Naive thymus-derived CD4-positive, alpha-beta T cell (primary cell): ENCODE results near the gene WDR20. TPM values are rescaled to one million over a fixed set of nuclear protein-coding genes. Genes with fewer than 3 reads are reported as not detected.

ENCODE experiments used
- ATAC-seq: fragments of 150-1000 bp; cut with Tn5 transposase; 2 replicates; pipeline ENCODE4 v1.10.0; 2021; ENCODE audit warnings: mild to moderate bottlenecking, moderate library complexity
- CTCF ChIA-PET: fragments of 350-600 bp; sonication (Branson Sonifier 250); formaldehyde crosslinking; loops from one replicate; lab custom pipeline; 2021; ENCODE audit warnings: antibody characterized with exemption; lab: Charles Lee
- POLR2A ChIA-PET: fragments of 350-600 bp; sonication (Branson Sonifier 250); formaldehyde crosslinking; loops from one replicate; lab custom pipeline; 2021; ENCODE audit warnings: antibody characterized with exemption, inconsistent platforms; lab: Charles Lee
- DNase-seq, 9 donors: peaks; one replicate each; pipeline versions ENCODE4 v3.0.0 to v3.0.0-alpha.2; 2020 to 2022; ENCODE audit warnings: mixed read lengths in 1 of 9
- H3K27ac ChIP-seq: one replicate; pipeline ENCODE4 v1.7.0; 2013; ENCODE audit warnings: mild to moderate bottlenecking, low read depth, low read length, moderate library complexity
- H3K27me3 ChIP-seq, 2 donors: one replicate each; pipeline ENCODE4 v1.7.0; 2013; ENCODE audit warnings: low read length in 2 of 2, mild to moderate bottlenecking in 2 of 2, moderate library complexity in 2 of 2; ENCODE audit not compliant: control insufficient read depth in 2 of 2, insufficient read depth in 2 of 2
- H3K36me3 ChIP-seq, 3 experiments: 1 replicate in 2 of 3; 2 replicates in 1 of 3; pipeline ENCODE4 v1.7.0; 2013; ENCODE audit warnings: low read length in 3 of 3, mild to moderate bottlenecking in 3 of 3, moderate library complexity in 1 of 3; ENCODE audit not compliant: insufficient read depth in 3 of 3, control insufficient read depth in 2 of 3
- H3K4me1 ChIP-seq, 2 donors: one replicate each; pipeline ENCODE4 v1.7.0; 2013; ENCODE audit warnings: low read length in 2 of 2, mild to moderate bottlenecking in 2 of 2, moderate library complexity in 1 of 2; ENCODE audit not compliant: control insufficient read depth in 2 of 2, insufficient read depth in 2 of 2
- H3K4me3 ChIP-seq: 2 replicates; pipeline ENCODE4 v1.7.0; 2013; ENCODE audit warnings: mild to moderate bottlenecking, low read length
- H3K9me3 ChIP-seq, 3 experiments: 1 replicate in 2 of 3; 2 replicates in 1 of 3; pipeline ENCODE4 v1.7.0; 2013; ENCODE audit warnings: low read length in 3 of 3; ENCODE audit not compliant: control insufficient read depth in 2 of 3
- H3K27ac Mint-ChIP-seq, 9 donors: one replicate each; pipeline ENCODE4 v1.8.0; 2020 to 2022; ENCODE audit warnings: mixed read lengths in 9 of 9, mild to moderate bottlenecking in 8 of 9, moderate library complexity in 5 of 9, inconsistent platforms in 2 of 9
- H3K27me3 Mint-ChIP-seq, 5 donors: one replicate each; pipeline ENCODE4 v1.8.0; 2021 to 2022; ENCODE audit warnings: mixed read lengths in 5 of 5, mild to moderate bottlenecking in 1 of 5
- H3K36me3 Mint-ChIP-seq, 5 donors: one replicate each; pipeline ENCODE4 v1.8.0; 2020 to 2022; ENCODE audit warnings: mixed read lengths in 5 of 5, mild to moderate bottlenecking in 3 of 5, inconsistent platforms in 1 of 5
- H3K4me1 Mint-ChIP-seq, 7 donors: one replicate each; pipeline ENCODE4 v1.8.0; 2020 to 2022; ENCODE audit warnings: mixed read lengths in 7 of 7, mild to moderate bottlenecking in 3 of 7, inconsistent platforms in 1 of 7
- H3K4me3 Mint-ChIP-seq, 10 donors: one replicate each; pipeline ENCODE4 v1.8.0; 2020 to 2022; ENCODE audit warnings: mild to moderate bottlenecking in 10 of 10, mixed read lengths in 10 of 10, moderate library complexity in 6 of 10, inconsistent platforms in 2 of 10
- H3K9me3 Mint-ChIP-seq, 11 donors: one replicate each; pipeline ENCODE4 v1.8.0; 2020 to 2022; ENCODE audit warnings: mixed read lengths in 11 of 11, mild to moderate bottlenecking in 4 of 11, inconsistent platforms in 1 of 11, moderate library complexity in 1 of 11
- intact Hi-C, 2 donors: fragments of 100-400 bp; cut with micrococcal nuclease; formaldehyde crosslinking; loops; one replicate each; pipeline ENCODE4 v1.15.1; 2023
- polyA plus RNA-seq, 2 donors: library from polyadenylated mRNA; unstranded; fragments of 300-500 nt; fragmentation: Illumina TruSeq; gene quantifications; one replicate each; pipeline ENCODE4 v1.2.3, GENCODE V29; 2021
- total RNA-seq, 6 experiments: library from RNA in 5 of 6; stranded (reverse) in 5 of 6; gene quantifications; 1 replicate in 5 of 6; 2 replicates in 1 of 6; pipeline ENCODE4 v1.2.3 and lab custom pipeline; 2021 to 2026

The WDR20 gene
- total and polyA plus RNA-seq, 7 experiments from 2014 or later, result 9.1 to 67.8 (median 36.1) TPM

GRCh38 chr14:102111101-102111500 lies 28.6 kb upstream of the WDR20 start:
- ChIA-PET POLR2A (no interaction called here), CTCF (no interaction called here)
- Histone ChIP-seq H3K4me1 (no peaks in the 10 kb centered on the region), H3K27me3 (no peaks in the 10 kb centered on the region), H3K4me3 (no peak overlapping the region), H3K27ac (no peak overlapping the region), H3K9me3 (no peaks in the 10 kb centered on the region), H3K36me3 (no peaks in the 10 kb centered on the region)
- no peak overlapping the region for H3K27ac Mint-ChIP-seq
- no peak for DNase-seq
- no peaks in the 10 kb centered on the region for H3K4me1 Mint-ChIP-seq
- intact Hi-C loops, result no loop called here
- H3K36me3 Mint-ChIP-seq, result peaks cover 0 to 11% (median 3%) of the 10 kb centered on the region in 5 donors
- peaks cover 0 to 4% (median 0%) of the 10 kb centered on the region in 5 donors for H3K27me3 Mint-ChIP-seq
- H3K4me3 Mint-ChIP-seq, result no peak overlapping the region
- no peak for ATAC-seq
- H3K9me3 Mint-ChIP-seq, result peaks cover 0 to 30% (median 5%) of the 10 kb centered on the region in 11 donors

GRCh38 chr14:102116361-102117180 lies 23.1 kb upstream of the WDR20 start:
- ATAC-seq, result no peak
- no peaks in the 10 kb centered on the region for H3K36me3 ChIP-seq
- POLR2A ChIA-PET, result no interaction called here
- no peaks in the 10 kb centered on the region for H3K9me3 ChIP-seq
- peak overlapping the region in 1 of 9 donors; percentile 38 for H3K27ac Mint-ChIP-seq
- intact Hi-C loops, result no loop called here
- no peaks in the 10 kb centered on the region for H3K27me3 ChIP-seq
- peaks cover 0 to 8% (median 4%) of the 10 kb centered on the region in 5 donors for H3K36me3 Mint-ChIP-seq
- H3K4me1 ChIP-seq, result no peaks in the 10 kb centered on the region
- H3K4me3 Mint-ChIP-seq, result no peak overlapping the region
- H3K4me3 ChIP-seq, result no peak overlapping the region
- DNase-seq, result no peak
- no peaks in the 10 kb centered on the region for H3K4me1 Mint-ChIP-seq
- H3K27ac ChIP-seq, result no peak overlapping the region
- CTCF ChIA-PET, result no interaction called here
- H3K9me3 Mint-ChIP-seq, result peaks cover 0 to 9% (median 0%) of the 10 kb centered on the region in 11 donors
- no peaks in the 10 kb centered on the region for H3K27me3 Mint-ChIP-seq

- H3K4me1 ChIP-seq, result no peaks in the 10 kb centered on the region
- POLR2A ChIA-PET, result no interaction called here
- H3K36me3 ChIP-seq, result no peaks in the 10 kb centered on the region
- Mint-ChIP-seq H3K4me1 (no peaks in the 10 kb centered on the region), H3K36me3 (peaks cover 0 to 5% (median 4%) of the 10 kb centered on the region in 5 donors), H3K4me3 (no peak overlapping the region), H3K9me3 (peaks cover 0 to 3% (median 0%) of the 10 kb centered on the region in 11 donors), H3K27me3 (no peaks in the 10 kb centered on the region), H3K27ac (no peak overlapping the region)
- CTCF ChIA-PET, result no interaction called here
- no peaks in the 10 kb centered on the region for H3K9me3 ChIP-seq
- no peak overlapping the region for H3K4me3 ChIP-seq
- ATAC-seq (no peak), DNase-seq (no peak)
- intact Hi-C loops, result no loop called here
- no peaks in the 10 kb centered on the region for H3K27me3 ChIP-seq
- H3K27ac ChIP-seq, result no peak overlapping the region
Measured at GRCh38 chr14:102117852-102118251, 21.8 kb upstream of the WDR20 start.

GRCh38 chr14:102120888-102121287 lies 18.8 kb upstream of the WDR20 start:
- peaks cover 0 to 5% (median 4%) of the 10 kb centered on the region in 5 donors for H3K36me3 Mint-ChIP-seq
- H3K4me3 Mint-ChIP-seq, result no peak overlapping the region
- H3K36me3 ChIP-seq, result no peaks in the 10 kb centered on the region
- ATAC-seq (no peak), DNase-seq (no peak)
- no peak overlapping the region for H3K27ac ChIP-seq
- no peaks in the 10 kb centered on the region for H3K27me3 ChIP-seq
- ChIA-PET CTCF (no interaction called here), POLR2A (no interaction called here)
- no peaks in the 10 kb centered on the region for H3K4me1 Mint-ChIP-seq
- no peaks in the 10 kb centered on the region for H3K27me3 Mint-ChIP-seq
- no peaks in the 10 kb centered on the region for H3K9me3 ChIP-seq
- no peak overlapping the region for H3K4me3 ChIP-seq
- no peak overlapping the region for H3K27ac Mint-ChIP-seq
- H3K4me1 ChIP-seq, result no peaks in the 10 kb centered on the region
- intact Hi-C loops, result no loop called here
- peaks cover 0 to 3% (median 0%) of the 10 kb centered on the region in 11 donors for H3K9me3 Mint-ChIP-seq

GRCh38 chr14:102121567-102121966 lies 18.1 kb upstream of the WDR20 start:
- H3K36me3 Mint-ChIP-seq, result peaks cover 0 to 5% (median 4%) of the 10 kb centered on the region in 5 donors
- H3K4me1 Mint-ChIP-seq, result no peaks in the 10 kb centered on the region
- Histone ChIP-seq H3K4me1 (no peaks in the 10 kb centered on the region), H3K27me3 (no peaks in the 10 kb centered on the region), H3K4me3 (no peak overlapping the region), H3K27ac (no peak overlapping the region), H3K36me3 (no peaks in the 10 kb centered on the region), H3K9me3 (no peaks in the 10 kb centered on the region)
- ATAC-seq (no peak), DNase-seq (no peak)
- POLR2A ChIA-PET, result no interaction called here
- H3K9me3 Mint-ChIP-seq, result peaks cover 0 to 3% (median 0%) of the 10 kb centered on the region in 11 donors
- no peak overlapping the region for H3K27ac Mint-ChIP-seq
- intact Hi-C loops, result no loop called here
- no peaks in the 10 kb centered on the region for H3K27me3 Mint-ChIP-seq
- CTCF ChIA-PET, result no interaction called here
- no peak overlapping the region for H3K4me3 Mint-ChIP-seq

- Histone ChIP-seq H3K4me3 (no peak overlapping the region), H3K27me3 (no peaks in the 10 kb centered on the region), H3K27ac (no peak overlapping the region), H3K4me1 (no peaks in the 10 kb centered on the region), H3K36me3 (no peaks in the 10 kb centered on the region), H3K9me3 (no peaks in the 10 kb centered on the region)
- intact Hi-C loops, result no loop called here
- POLR2A ChIA-PET, result no interaction called here
- no peaks in the 10 kb centered on the region for H3K27me3 Mint-ChIP-seq
- CTCF ChIA-PET, result no interaction called here
- ATAC-seq (no peak), DNase-seq (no peak)
- no peaks in the 10 kb centered on the region for H3K9me3 Mint-ChIP-seq
- peaks cover 0 to 1% (median 0%) of the 10 kb centered on the region in 7 donors for H3K4me1 Mint-ChIP-seq
- no peaks in the 10 kb centered on the region for H3K36me3 Mint-ChIP-seq
- H3K4me3 Mint-ChIP-seq, result no peak overlapping the region
- H3K27ac Mint-ChIP-seq, result no peak overlapping the region
Measured at GRCh38 chr14:102124419-102124818, 15.3 kb upstream of the WDR20 start.

- no peak for DNase-seq
- H3K27me3 Mint-ChIP-seq, result no peaks in the 10 kb centered on the region
- no peaks in the 10 kb centered on the region for H3K36me3 Mint-ChIP-seq
- no peak overlapping the region for H3K27ac Mint-ChIP-seq
- H3K9me3 Mint-ChIP-seq, result no peaks in the 10 kb centered on the region
- ChIA-PET POLR2A (no interaction called here), CTCF (no interaction called here)
- ATAC-seq, result no peak
- Histone ChIP-seq H3K9me3 (no peaks in the 10 kb centered on the region), H3K27ac (no peak overlapping the region), H3K4me1 (no peaks in the 10 kb centered on the region), H3K4me3 (no peak overlapping the region), H3K36me3 (no peaks in the 10 kb centered on the region), H3K27me3 (no peaks in the 10 kb centered on the region)
- no peak overlapping the region for H3K4me3 Mint-ChIP-seq
- H3K4me1 Mint-ChIP-seq, result peaks cover 0 to 1% (median 0%) of the 10 kb centered on the region in 7 donors
- intact Hi-C loops, result no loop called here
Measured at GRCh38 chr14:102125546-102125945, 14.2 kb upstream of the WDR20 start.
